Measurements from ENCODE around the gene ITPR1. TPM values are rescaled to one million over a fixed set of nuclear protein-coding genes. Genes with fewer than 3 reads are reported as not detected.

ITPR1 gene
- polyA plus RNA-seq, 1 donor from 2014 or later: 2.1 TPM

DNA sequence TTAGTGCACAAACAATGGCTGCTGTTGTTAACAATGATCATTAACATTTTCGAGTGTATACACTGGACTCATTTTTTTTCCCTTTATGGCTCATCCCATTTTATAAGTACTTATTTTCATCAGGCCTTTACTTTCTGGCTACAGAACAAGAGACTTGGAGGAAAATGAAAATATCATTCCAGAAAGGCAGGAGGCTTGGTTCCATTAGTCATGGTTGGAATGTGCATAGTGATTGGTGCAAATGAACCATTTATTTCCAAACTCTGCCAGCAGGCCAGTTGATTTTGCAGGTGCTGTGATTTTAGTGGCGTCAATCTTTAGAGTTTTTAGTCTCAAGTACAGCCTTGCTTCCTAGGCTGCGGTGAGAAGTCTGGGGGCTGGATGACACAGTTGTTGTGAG is 151.8 kb downstream of the ITPR1 start:
- no peaks in the 10 kb centered on the region for H3K27me3 ChIP-seq (ENCODE audit: insufficient read depth, low read depth, low read length)
- no peak overlapping the region for H3K9ac ChIP-seq (ENCODE audit: low read length)
- H3K4me2 ChIP-seq (ENCODE audit: low read length): no peak overlapping the region
- H3K4me3 ChIP-seq (ENCODE audit: low read length): no peak overlapping the region
- H3K27ac ChIP-seq (ENCODE audit: low read length): no peak overlapping the region
- TF ChIP-seq, protein P1, sequence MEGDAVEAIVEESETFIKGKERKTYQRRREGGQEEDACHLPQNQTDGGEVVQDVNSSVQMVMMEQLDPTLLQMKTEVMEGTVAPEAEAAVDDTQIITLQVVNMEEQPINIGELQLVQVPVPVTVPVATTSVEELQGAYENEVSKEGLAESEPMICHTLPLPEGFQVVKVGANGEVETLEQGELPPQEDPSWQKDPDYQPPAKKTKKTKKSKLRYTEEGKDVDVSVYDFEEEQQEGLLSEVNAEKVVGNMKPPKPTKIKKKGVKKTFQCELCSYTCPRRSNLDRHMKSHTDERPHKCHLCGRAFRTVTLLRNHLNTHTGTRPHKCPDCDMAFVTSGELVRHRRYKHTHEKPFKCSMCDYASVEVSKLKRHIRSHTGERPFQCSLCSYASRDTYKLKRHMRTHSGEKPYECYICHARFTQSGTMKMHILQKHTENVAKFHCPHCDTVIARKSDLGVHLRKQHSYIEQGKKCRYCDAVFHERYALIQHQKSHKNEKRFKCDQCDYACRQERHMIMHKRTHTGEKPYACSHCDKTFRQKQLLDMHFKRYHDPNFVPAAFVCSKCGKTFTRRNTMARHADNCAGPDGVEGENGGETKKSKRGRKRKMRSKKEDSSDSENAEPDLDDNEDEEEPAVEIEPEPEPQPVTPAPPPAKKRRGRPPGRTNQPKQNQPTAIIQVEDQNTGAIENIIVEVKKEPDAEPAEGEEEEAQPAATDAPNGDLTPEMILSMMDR (IDR thresholded peaks at IDR 0.05; ENCODE audit: poor library complexity, severe bottlenecking): no peak
- TF ChIP-seq EP300 (conservative IDR thresholded peaks at IDR 0.05; ENCODE audit: poor library complexity, severe bottlenecking): no peak
- TF ChIP-seq TAF1 (IDR thresholded peaks at IDR 0.05; ENCODE audit: low read depth): no peak
- no peak for TF ChIP-seq REST (IDR thresholded peaks at IDR 0.05; ENCODE audit: borderline replicate concordance)
- no peak for TF ChIP-seq EZH2 (IDR thresholded peaks at IDR 0.05; ENCODE audit: borderline replicate concordance, insufficient read depth, low read length, poor library complexity, severe bottlenecking)
- no peak for TF ChIP-seq POLR2AphosphoS5 (IDR thresholded peaks at IDR 0.05)
- TF ChIP-seq MXI1 (conservative IDR thresholded peaks at IDR 0.05; ENCODE audit: poor library complexity, severe bottlenecking): no peak
- no peak for TF ChIP-seq SMC3 (conservative IDR thresholded peaks at IDR 0.05; ENCODE audit: poor library complexity)
- H3F3A ChIP-seq (ENCODE audit: insufficient read depth, low read length, poor library complexity, severe bottlenecking): no peaks in the 10 kb centered on the region
- no peaks in the 10 kb centered on the region for H4K20me1 ChIP-seq (ENCODE audit: insufficient read depth)
- H3K79me2 ChIP-seq (replicated peaks; ENCODE audit: insufficient read depth, low read length): no peaks in the 10 kb centered on the region
- H3K9me2 ChIP-seq (ENCODE audit: insufficient read depth, low read length): no peaks in the 10 kb centered on the region
- H3K36me3 ChIP-seq (ENCODE audit: insufficient read depth, low read length): no peaks in the 10 kb centered on the region
- H2AFZ ChIP-seq (ENCODE audit: low read depth, low read length): no peak overlapping the region
- H3K9me3 ChIP-seq (ENCODE audit: low read length): no peaks in the 10 kb centered on the region

DNA sequence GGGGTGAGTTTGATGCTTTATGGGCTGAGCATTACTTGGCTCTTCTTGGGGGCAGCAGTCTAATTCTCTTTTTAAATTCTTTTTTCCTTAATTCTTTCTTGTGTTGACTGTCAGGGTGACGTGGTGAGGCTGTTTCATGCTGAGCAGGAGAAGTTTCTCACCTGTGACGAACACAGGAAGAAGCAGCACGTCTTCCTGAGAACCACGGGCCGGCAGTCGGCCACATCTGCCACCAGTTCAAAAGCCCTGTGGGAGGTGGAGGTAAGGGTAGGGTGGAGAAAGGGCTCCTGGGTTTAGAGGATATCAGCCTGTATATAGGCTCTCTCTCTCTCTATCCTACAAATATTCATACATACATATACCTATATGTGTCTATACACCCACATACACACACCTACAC is 152.3 kb downstream of the ITPR1 start:
- no peak for TF ChIP-seq EP300 (conservative IDR thresholded peaks at IDR 0.05; ENCODE audit: poor library complexity, severe bottlenecking)
- TF ChIP-seq RAD21 (conservative IDR thresholded peaks at IDR 0.05): no peak
- TF ChIP-seq POLR2AphosphoS5 (IDR thresholded peaks at IDR 0.05): no peak
- TF ChIP-seq, protein P1 (IDR thresholded peaks at IDR 0.05; ENCODE audit: poor library complexity, severe bottlenecking): no peak
- TF ChIP-seq EZH2 (IDR thresholded peaks at IDR 0.05; ENCODE audit: borderline replicate concordance, insufficient read depth, low read length, poor library complexity, severe bottlenecking): no peak
- TF ChIP-seq SMC3 (conservative IDR thresholded peaks at IDR 0.05; ENCODE audit: poor library complexity): no peak
- no peak for TF ChIP-seq MXI1 (conservative IDR thresholded peaks at IDR 0.05; ENCODE audit: poor library complexity, severe bottlenecking)
- TF ChIP-seq REST (IDR thresholded peaks at IDR 0.05; ENCODE audit: borderline replicate concordance): no peak
- Histone ChIP-seq H3K4me3 (ENCODE audit: low read length) (no peak overlapping the region), H3K36me3 (ENCODE audit: insufficient read depth, low read length) (no peaks in the 10 kb centered on the region), H4K20me1 (ENCODE audit: insufficient read depth) (no peaks in the 10 kb centered on the region), H3K4me2 (ENCODE audit: low read length) (no peak overlapping the region), H3F3A (ENCODE audit: insufficient read depth, low read length, poor library complexity, severe bottlenecking) (no peaks in the 10 kb centered on the region), H3K9me3 (ENCODE audit: low read length) (no peaks in the 10 kb centered on the region), H3K27me3 (ENCODE audit: insufficient read depth, low read depth, low read length) (no peaks in the 10 kb centered on the region), H3K27ac (ENCODE audit: low read length) (no peak overlapping the region), H3K9ac (ENCODE audit: low read length) (no peak overlapping the region), H3K79me2 (replicated peaks; ENCODE audit: insufficient read depth, low read length) (no peaks in the 10 kb centered on the region), H3K9me2 (ENCODE audit: insufficient read depth, low read length) (no peaks in the 10 kb centered on the region), H2AFZ (ENCODE audit: low read depth, low read length) (no peak overlapping the region)

Data from neural cell (in vitro differentiated cells).